MM.1S (cell line): ENCODE measurements around the gene KRTAP5-5.

Experiments
- EZH2 ChIP-seq: fragments of 300-600 bp; sonication (generic); optimal IDR thresholded peaks from 2 replicates; pipeline ENCODE3; 2017; ENCODE audit warnings: low read depth, mild to moderate bottlenecking, antibody characterized with exemption, low read length, mixed read lengths
- EZH2phosphoT487 ChIP-seq: fragments of 300-600 bp; sonication (generic); IDR thresholded peaks from 2 replicates; pipeline ENCODE4 v1.6.1; 2018; ENCODE audit warnings: antibody characterized with exemption, low read length
- TF ChIP-seq, protein P1 (sequence below): fragments of 300-600 bp; sonication (generic); IDR thresholded peaks from 2 replicates; pipeline ENCODE4 v1.5.1; 2016; ENCODE audit warnings: antibody characterized with exemption, low read length, mixed read lengths

DNA sequence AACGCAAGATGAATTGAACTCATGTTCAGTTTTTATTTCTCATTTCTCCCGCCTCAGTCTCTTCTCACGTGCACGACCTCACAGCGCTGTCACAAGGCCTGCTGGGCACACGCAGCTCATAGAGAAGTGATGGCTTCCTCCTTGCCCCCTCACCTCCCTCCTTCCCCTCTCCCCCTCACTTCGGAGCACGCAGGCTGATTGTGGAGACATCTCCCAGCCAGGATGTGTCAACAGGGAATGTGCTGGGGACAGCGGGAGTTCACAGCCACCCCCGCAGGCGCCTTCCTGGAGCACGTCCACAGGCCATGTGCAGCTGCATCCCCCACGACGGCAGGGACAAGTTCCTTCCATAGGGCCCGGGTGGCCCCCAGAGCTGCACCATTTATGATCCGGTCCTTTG is 38.3 kb downstream of the KRTAP5-5 start:
- no peak for TF ChIP-seq EZH2phosphoT487
- TF ChIP-seq, protein P1, sequence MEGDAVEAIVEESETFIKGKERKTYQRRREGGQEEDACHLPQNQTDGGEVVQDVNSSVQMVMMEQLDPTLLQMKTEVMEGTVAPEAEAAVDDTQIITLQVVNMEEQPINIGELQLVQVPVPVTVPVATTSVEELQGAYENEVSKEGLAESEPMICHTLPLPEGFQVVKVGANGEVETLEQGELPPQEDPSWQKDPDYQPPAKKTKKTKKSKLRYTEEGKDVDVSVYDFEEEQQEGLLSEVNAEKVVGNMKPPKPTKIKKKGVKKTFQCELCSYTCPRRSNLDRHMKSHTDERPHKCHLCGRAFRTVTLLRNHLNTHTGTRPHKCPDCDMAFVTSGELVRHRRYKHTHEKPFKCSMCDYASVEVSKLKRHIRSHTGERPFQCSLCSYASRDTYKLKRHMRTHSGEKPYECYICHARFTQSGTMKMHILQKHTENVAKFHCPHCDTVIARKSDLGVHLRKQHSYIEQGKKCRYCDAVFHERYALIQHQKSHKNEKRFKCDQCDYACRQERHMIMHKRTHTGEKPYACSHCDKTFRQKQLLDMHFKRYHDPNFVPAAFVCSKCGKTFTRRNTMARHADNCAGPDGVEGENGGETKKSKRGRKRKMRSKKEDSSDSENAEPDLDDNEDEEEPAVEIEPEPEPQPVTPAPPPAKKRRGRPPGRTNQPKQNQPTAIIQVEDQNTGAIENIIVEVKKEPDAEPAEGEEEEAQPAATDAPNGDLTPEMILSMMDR: no peak
- TF ChIP-seq EZH2: no peak
